AG04450 (cell line): ENCODE measurements around the gene KIFC1. TPM values are rescaled to one million over a fixed set of nuclear protein-coding genes. Genes with fewer than 3 reads are reported as not detected.
A peak's percentile ranks its signal among the peaks of the same experiment; 100 is the strongest.

Source experiments
- CTCF ChIA-PET: fragments of 300-600, 350-600 bp; formaldehyde crosslinking; extraction: SDS; loops from one replicate; lab custom pipeline; 2022; ENCODE audit warnings: antibody characterized with exemption, inconsistent platforms; lab: Charles Lee
- POLR2A ChIA-PET: fragments of 350-600 bp; formaldehyde crosslinking; extraction: SDS; loops from one replicate; lab custom pipeline; 2021; ENCODE audit warnings: antibody characterized with exemption, inconsistent platforms; lab: Yijun Ruan, JAX
- DNase-seq: peaks from one replicate; pipeline ENCODE4 v3.0.0-alpha.2; 2011; ENCODE audit warnings: low read depth, low spot score
- H3K27ac ChIP-seq: one replicate; pipeline ENCODE4 v1.5.1; 2012; ENCODE audit warnings: low read depth, low read length, control low read depth
- H3K27me3 ChIP-seq: one replicate; pipeline ENCODE4 v1.6.0; 2012; ENCODE audit warnings: low read length; ENCODE audit not compliant: control insufficient read depth, insufficient read depth
- H3K4me3 ChIP-seq: 2 replicates; pipeline ENCODE4 v1.5.1; 2011; ENCODE audit warnings: mild to moderate bottlenecking, low read depth, low read length, control low read depth
- H3K9me3 ChIP-seq: 2 replicates; pipeline ENCODE4 v1.5.1; 2012; ENCODE audit warnings: low read length; ENCODE audit not compliant: control insufficient read depth, insufficient read depth
- polyA plus RNA-seq: library from polyadenylated mRNA; depleted of rRNA; stranded (reverse); fragments of >200 nt; gene quantifications from 2 replicates; pipeline ENCODE4 v1.2.3, GENCODE V29; 2011; rRNA removed
- small RNA-seq: library from RNA; depleted of rRNA; stranded (forward); fragments of <200 nt; gene quantifications from one replicate; pipeline ENCODE3, GENCODE V24; 2012; ENCODE audit warnings: low read depth; ENCODE audit not compliant: insufficient read length
- TF ChIP-seq, protein P1 (sequence below): IDR thresholded peaks from 2 replicates; pipeline ENCODE4 v1.5.1; 2011; ENCODE audit warnings: low read depth, low read length, control low read depth, inconsistent platforms

The KIFC1 gene
- polyA plus RNA-seq, 1 experiment = 10.2 TPM

DNA sequence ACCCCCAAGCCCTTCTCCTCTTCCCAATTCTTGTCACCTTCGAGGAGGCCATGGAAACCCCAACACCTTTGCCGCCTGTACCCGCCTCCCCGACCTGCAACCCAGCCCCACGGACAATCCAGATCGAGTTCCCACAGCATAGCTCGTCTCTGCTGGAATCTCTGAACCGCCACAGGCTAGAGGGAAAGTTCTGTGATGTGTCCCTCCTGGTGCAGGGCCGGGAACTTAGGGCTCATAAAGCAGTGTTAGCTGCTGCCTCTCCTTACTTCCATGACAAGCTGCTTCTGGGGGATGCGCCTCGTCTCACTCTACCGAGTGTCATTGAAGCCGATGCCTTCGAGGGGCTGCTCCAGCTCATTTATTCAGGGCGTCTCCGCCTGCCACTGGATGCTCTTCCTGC, 63.4 kb downstream of the KIFC1 start:
- POLR2A ChIA-PET = interaction anchor here (1.1 to 1.2 kb wide), 2 partner anchors 37 to 316 kb away, joined by 3 to 6 read pairs; partner anchors contain the start of gene CUTA
- Histone ChIP-seq H3K27ac (no peak overlapping the region), H3K27me3 (no peaks in the 10 kb centered on the region), H3K4me3 (peak overlapping the region; percentile 91), H3K9me3 (no peaks in the 10 kb centered on the region)
- TF ChIP-seq, protein P1, sequence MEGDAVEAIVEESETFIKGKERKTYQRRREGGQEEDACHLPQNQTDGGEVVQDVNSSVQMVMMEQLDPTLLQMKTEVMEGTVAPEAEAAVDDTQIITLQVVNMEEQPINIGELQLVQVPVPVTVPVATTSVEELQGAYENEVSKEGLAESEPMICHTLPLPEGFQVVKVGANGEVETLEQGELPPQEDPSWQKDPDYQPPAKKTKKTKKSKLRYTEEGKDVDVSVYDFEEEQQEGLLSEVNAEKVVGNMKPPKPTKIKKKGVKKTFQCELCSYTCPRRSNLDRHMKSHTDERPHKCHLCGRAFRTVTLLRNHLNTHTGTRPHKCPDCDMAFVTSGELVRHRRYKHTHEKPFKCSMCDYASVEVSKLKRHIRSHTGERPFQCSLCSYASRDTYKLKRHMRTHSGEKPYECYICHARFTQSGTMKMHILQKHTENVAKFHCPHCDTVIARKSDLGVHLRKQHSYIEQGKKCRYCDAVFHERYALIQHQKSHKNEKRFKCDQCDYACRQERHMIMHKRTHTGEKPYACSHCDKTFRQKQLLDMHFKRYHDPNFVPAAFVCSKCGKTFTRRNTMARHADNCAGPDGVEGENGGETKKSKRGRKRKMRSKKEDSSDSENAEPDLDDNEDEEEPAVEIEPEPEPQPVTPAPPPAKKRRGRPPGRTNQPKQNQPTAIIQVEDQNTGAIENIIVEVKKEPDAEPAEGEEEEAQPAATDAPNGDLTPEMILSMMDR = no peak
- CTCF ChIA-PET = interaction anchor here (1.4 to 1.7 kb wide), 2 partner anchors 65 to 70 kb away, joined by 6 read pairs; no protein-coding TSS in a partner anchor
- no peak for DNase-seq

DNA sequence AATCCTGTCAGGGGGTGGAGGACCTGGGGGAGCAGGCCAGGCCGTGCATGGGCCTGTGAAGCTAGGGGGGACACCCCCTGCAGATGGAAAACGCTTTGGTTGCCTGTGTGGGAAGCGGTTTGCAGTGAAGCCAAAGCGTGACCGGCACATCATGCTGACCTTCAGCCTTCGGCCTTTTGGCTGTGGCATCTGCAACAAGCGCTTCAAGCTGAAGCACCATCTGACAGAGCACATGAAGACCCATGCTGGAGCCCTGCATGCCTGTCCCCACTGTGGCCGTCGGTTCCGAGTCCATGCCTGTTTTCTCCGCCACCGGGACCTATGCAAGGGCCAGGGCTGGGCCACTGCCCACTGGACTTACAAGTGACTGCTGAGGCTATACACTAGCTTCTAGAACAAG, 64.5 kb downstream of the KIFC1 start:
- H3K9me3 ChIP-seq = no peaks in the 10 kb centered on the region
- no peak overlapping the region for H3K4me3 ChIP-seq
- ChIA-PET POLR2A (interaction anchor here (0.6 kb wide), 1 partner anchor 256 kb away, joined by 5 read pairs; no protein-coding TSS in a partner anchor), CTCF (interaction anchor here (0.6 kb wide), 1 partner anchor 255 kb away, joined by 3 read pairs; the partner anchor contains the start of gene UQCC2)
- H3K27ac ChIP-seq = no peak overlapping the region
- no peaks in the 10 kb centered on the region for H3K27me3 ChIP-seq
- TF ChIP-seq, protein P1 = no peak
- DNase-seq = no peak

DNA sequence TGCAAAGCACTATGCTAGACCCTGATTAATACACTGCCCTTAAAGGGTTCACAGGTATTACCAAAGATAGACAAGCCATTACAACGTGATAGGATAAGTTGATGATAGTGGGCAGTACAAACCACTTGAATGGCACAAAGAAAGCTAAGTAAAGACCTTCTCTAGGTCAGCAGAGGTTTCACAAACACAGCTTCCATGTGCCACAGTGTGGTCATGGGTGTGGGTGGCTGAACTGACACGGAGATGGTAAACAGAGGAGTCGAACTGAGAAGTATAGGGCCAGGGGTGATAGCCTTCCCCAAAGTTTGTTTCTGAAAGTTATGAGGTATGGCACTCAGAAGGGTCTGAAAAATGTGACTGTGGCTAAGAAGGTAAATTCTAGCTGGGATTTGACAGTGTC, 67.1 kb downstream of the KIFC1 start:
- Histone ChIP-seq H3K9me3 (no peaks in the 10 kb centered on the region), H3K27ac (no peak overlapping the region), H3K27me3 (peaks cover 5% of the 10 kb centered on the region), H3K4me3 (no peak overlapping the region)
- DNase-seq = no peak
- ChIA-PET POLR2A (no interaction called here), CTCF (interaction anchor here (0.7 kb wide), 1 partner anchor 9 kb away, joined by 3 read pairs; no protein-coding TSS in a partner anchor)
- TF ChIP-seq, protein P1 = no peak

DNA sequence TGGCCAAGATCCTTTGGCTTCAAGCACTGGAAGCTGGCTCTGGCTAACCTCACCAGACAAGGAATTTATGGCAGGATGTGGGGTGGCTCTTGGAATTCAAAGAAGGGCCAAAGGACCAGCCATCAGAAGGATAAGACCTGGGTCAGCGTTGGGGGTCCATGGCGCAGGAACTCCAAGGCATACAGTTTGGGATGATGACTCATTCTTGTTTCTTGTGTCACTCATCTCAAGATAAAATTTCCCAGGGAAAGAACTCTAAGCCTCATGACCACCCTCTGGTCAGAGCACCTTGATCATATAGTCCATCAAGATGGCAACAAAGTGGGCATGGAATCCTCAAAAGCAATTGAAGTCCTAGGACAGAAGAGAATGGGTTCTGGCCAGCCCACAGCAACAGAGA, 67.6 kb downstream of the KIFC1 start:
- DNase-seq = no peak
- Histone ChIP-seq H3K27ac (no peak overlapping the region), H3K9me3 (no peaks in the 10 kb centered on the region), H3K27me3 (peaks cover 5% of the 10 kb centered on the region), H3K4me3 (no peak overlapping the region)
- POLR2A ChIA-PET = no interaction called here
- TF ChIP-seq, protein P1 = no peak
- CTCF ChIA-PET = interaction anchor here (0.7 kb wide), 1 partner anchor 9 kb away, joined by 3 read pairs; no protein-coding TSS in a partner anchor

Small RNA genes within 50 kb of the gene (small RNA-seq; reads per million reads assigned to genes)
- gene RPL35AP4 (not detected), gene ZBTB9 (not detected)

Other genes starting within 250 kb of the KIFC1 start
- 0.26 and 0.37 TPM in 2 replicates for gene COL11A2, start 199.4 kb upstream of the KIFC1 start, polyA plus RNA-seq
- gene RXRB, start 191.2 kb upstream of the KIFC1 start, polyA plus RNA-seq = 38.5 and 44.1 TPM in 2 replicates
- gene SLC39A7, start 191.0 kb upstream of the KIFC1 start, polyA plus RNA-seq = 129 and 150 TPM in 2 replicates
- gene HSD17B8, start 187.2 kb upstream of the KIFC1 start, polyA plus RNA-seq = 4.9 and 5.7 TPM in 2 replicates
- 23.8 and 26.8 TPM in 2 replicates for gene RING1, start 183.3 kb upstream of the KIFC1 start, polyA plus RNA-seq
- gene VPS52, start 119.9 kb upstream of the KIFC1 start, polyA plus RNA-seq = 58.0 and 60.4 TPM in 2 replicates
- gene RPS18, start 119.7 kb upstream of the KIFC1 start, polyA plus RNA-seq = 5,380 and 5,823 TPM in 2 replicates
- 1.1 and 1.4 TPM in 2 replicates for gene B3GALT4, start 114.7 kb upstream of the KIFC1 start, polyA plus RNA-seq
- gene WDR46, start 102.6 kb upstream of the KIFC1 start, polyA plus RNA-seq = 43.3 and 44.7 TPM in 2 replicates
- 59.6 and 64.6 TPM in 2 replicates for gene PFDN6, start 102.2 kb upstream of the KIFC1 start, polyA plus RNA-seq
- 21.9 and 25.0 TPM in 2 replicates for gene RGL2, start 92.9 kb upstream of the KIFC1 start, polyA plus RNA-seq
- 29.3 and 37.9 TPM in 2 replicates for gene TAPBP, start 77.7 kb upstream of the KIFC1 start, polyA plus RNA-seq
- 8.4 and 11.8 TPM in 2 replicates for gene ZBTB22, start 74.1 kb upstream of the KIFC1 start, polyA plus RNA-seq
- 69.7 and 75.6 TPM in 2 replicates for gene DAXX, start 68.9 kb upstream of the KIFC1 start, polyA plus RNA-seq
- 26.6 and 29.7 TPM in 2 replicates for gene PHF1, start 19.2 kb downstream of the KIFC1 start, polyA plus RNA-seq
- 298 and 340 TPM in 2 replicates for gene CUTA, start 26.3 kb downstream of the KIFC1 start, polyA plus RNA-seq
- gene SYNGAP1, start 28.2 kb downstream of the KIFC1 start, polyA plus RNA-seq = 5.3 and 6.5 TPM in 2 replicates
- gene ZBTB9, start 62.8 kb downstream of the KIFC1 start, polyA plus RNA-seq = 5.8 and 6.0 TPM in 2 replicates
- gene BAK1, start 188.5 kb downstream of the KIFC1 start, polyA plus RNA-seq = 13.0 and 16.3 TPM in 2 replicates
- gene ITPR3, start 229.5 kb downstream of the KIFC1 start, polyA plus RNA-seq = 4.4 and 4.8 TPM in 2 replicates